Breast epithelium (tissue), 4 donors: ENCODE results near the gene BAG5. TPM values are rescaled to one million over a fixed set of nuclear protein-coding genes. Genes with fewer than 3 reads are reported as not detected.

Experiments
- DNase-seq, 2 donors: peaks; one replicate each; pipeline ENCODE4 v3.0.0-alpha.2; 2019; ENCODE audit warnings: low spot score in 2 of 2
- H3K27ac ChIP-seq, 2 donors: fragments of 200-600 bp; sonication (generic) in 1 of 2; one replicate each; pipeline ENCODE4 v1.5.1; 2016 to 2019; ENCODE audit warnings: mild to moderate bottlenecking in 1 of 2
- H3K27me3 ChIP-seq, 2 donors: fragments of 200-600 bp; sonication (generic) in 1 of 2; one replicate each; pipeline versions ENCODE4 v1.5.1 to v1.6.0; 2017 to 2019; ENCODE audit warnings: control low read depth in 1 of 2, mild to moderate bottlenecking in 1 of 2
- H3K36me3 ChIP-seq: fragments of 200-600 bp; one replicate; pipeline ENCODE4 v1.5.1; 2019
- H3K4me1 ChIP-seq, 2 donors: fragments of 200-600 bp; sonication (generic); one replicate each; pipeline ENCODE4 v1.5.1; 2016 to 2019; ENCODE audit warnings: control low read depth in 1 of 2
- H3K4me3 ChIP-seq, 3 donors: fragments of 200-600 bp; sonication (generic); 1 replicate in 2 of 3; 2 replicates in 1 of 3; pipeline ENCODE4 v1.5.1; 2016 to 2019; ENCODE audit warnings: mild to moderate bottlenecking in 3 of 3, moderate library complexity in 2 of 3
- H3K9me3 ChIP-seq, 2 donors: fragments of 200-600 bp; sonication (generic) in 1 of 2; one replicate each; pipeline ENCODE4 v1.5.1; 2016 to 2019; ENCODE audit warnings: control low read depth in 1 of 2
- POLR2A ChIP-seq: fragments of 450-650 bp; IDR thresholded peaks from one replicate; pipeline ENCODE4 v1.6.1; 2016; ENCODE audit warnings: antibody characterized with exemption, mild to moderate bottlenecking, moderate library complexity
- POLR2AphosphoS5 ChIP-seq, 3 donors: sonication (generic); formaldehyde crosslinking; IDR thresholded peaks; one replicate each; pipeline ENCODE4 v1.6.1; 2017; ENCODE audit warnings: antibody characterized with exemption in 3 of 3
- intact Hi-C: fragments of 100-400 bp; cut with DNase I; formaldehyde crosslinking; loops from one replicate; pipeline ENCODE4 v1.15.1; 2023; ENCODE audit warnings: low total_unique reads
- total RNA-seq, 3 donors: library from RNA; depleted of rRNA; stranded (reverse); fragments of >200 nt; gene quantifications; one replicate each; pipeline ENCODE4 v1.1.0, GENCODE V29; 2016
- TF ChIP-seq, protein P1 (sequence below), 3 donors: fragments of 450-650 bp; IDR thresholded peaks; one replicate each; pipeline ENCODE4 v1.5.1; 2016 to 2017; ENCODE audit warnings: antibody characterized with exemption in 3 of 3, mild to moderate bottlenecking in 3 of 3, moderate library complexity in 3 of 3

Gene BAG5
- total RNA-seq, 3 donors from 2014 or later, result 29.5 to 45.4 (median 38.5) TPM

GRCh38 chr14:103542605-103543088 is 19.8 kb downstream of the BAG5 start:
- intact Hi-C loops, result no loop called here

DNA sequence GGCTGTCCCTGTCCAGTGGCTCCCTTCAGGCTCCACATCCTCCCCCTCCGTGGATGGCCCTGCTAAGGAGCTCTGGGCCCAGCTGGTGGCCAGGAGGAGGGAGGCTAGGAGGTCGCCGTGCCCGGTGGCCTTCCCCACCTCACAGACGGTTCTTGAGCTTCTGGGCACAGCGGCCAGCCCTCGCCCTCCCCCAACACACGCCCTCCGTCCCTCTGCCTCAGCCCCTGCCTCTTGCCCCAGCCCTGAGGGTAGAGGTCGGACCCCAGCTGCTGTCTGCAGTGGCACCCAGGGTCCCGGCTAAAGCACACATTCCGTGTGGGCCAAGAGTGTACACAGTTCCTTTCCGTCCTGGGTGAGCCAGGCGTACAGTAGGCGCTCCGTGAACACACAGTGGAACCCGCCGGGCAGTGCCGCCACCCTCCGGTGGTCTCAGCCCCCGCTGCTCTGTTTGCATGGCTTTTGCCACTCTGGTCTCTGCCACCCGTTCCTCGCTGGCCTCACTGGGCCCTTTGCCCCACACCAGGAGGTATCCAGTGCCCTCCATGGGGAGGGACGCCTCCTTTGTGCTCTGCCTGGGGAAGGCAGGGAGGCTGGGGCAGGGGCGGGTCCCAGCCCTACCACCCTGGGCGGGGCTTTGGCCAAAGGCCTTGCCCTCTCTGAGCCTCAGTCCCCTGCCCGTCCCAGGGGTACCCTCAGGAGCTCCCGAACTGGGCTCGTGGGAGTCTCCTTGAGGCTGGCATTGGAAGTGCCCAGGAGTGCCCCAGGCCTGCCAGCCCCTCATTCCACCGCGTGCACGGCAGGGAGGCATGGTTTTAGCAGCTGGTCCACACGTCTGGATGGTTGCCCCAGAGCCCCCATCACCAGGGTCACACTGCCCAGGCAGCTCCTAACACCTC is 20.5 kb downstream of the BAG5 start:
- DNase-seq, result no peak

More at GRCh38 chr14:103542605-103543088, 19.8 kb downstream of the BAG5 start:
- Histone ChIP-seq H3K9me3 (no peaks in the 10 kb centered on the region), H3K27me3 (no peaks in the 10 kb centered on the region), H3K4me1 (peaks cover 36 to 39% of the 10 kb centered on the region in 2 donors), H3K36me3 (no peaks in the 10 kb centered on the region), H3K4me3 (peak overlapping the region in 1 of 3 donors; percentile 29), H3K27ac (peak overlapping the region; percentile 2 to 89)
- DNase-seq, result no peak
- TF ChIP-seq POLR2A (no peak), POLR2AphosphoS5 (IDR thresholded peaks at IDR 0.05) (no peak)
- TF ChIP-seq, protein P1, sequence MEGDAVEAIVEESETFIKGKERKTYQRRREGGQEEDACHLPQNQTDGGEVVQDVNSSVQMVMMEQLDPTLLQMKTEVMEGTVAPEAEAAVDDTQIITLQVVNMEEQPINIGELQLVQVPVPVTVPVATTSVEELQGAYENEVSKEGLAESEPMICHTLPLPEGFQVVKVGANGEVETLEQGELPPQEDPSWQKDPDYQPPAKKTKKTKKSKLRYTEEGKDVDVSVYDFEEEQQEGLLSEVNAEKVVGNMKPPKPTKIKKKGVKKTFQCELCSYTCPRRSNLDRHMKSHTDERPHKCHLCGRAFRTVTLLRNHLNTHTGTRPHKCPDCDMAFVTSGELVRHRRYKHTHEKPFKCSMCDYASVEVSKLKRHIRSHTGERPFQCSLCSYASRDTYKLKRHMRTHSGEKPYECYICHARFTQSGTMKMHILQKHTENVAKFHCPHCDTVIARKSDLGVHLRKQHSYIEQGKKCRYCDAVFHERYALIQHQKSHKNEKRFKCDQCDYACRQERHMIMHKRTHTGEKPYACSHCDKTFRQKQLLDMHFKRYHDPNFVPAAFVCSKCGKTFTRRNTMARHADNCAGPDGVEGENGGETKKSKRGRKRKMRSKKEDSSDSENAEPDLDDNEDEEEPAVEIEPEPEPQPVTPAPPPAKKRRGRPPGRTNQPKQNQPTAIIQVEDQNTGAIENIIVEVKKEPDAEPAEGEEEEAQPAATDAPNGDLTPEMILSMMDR (IDR thresholded peaks at IDR 0.05), result no peak

DNA sequence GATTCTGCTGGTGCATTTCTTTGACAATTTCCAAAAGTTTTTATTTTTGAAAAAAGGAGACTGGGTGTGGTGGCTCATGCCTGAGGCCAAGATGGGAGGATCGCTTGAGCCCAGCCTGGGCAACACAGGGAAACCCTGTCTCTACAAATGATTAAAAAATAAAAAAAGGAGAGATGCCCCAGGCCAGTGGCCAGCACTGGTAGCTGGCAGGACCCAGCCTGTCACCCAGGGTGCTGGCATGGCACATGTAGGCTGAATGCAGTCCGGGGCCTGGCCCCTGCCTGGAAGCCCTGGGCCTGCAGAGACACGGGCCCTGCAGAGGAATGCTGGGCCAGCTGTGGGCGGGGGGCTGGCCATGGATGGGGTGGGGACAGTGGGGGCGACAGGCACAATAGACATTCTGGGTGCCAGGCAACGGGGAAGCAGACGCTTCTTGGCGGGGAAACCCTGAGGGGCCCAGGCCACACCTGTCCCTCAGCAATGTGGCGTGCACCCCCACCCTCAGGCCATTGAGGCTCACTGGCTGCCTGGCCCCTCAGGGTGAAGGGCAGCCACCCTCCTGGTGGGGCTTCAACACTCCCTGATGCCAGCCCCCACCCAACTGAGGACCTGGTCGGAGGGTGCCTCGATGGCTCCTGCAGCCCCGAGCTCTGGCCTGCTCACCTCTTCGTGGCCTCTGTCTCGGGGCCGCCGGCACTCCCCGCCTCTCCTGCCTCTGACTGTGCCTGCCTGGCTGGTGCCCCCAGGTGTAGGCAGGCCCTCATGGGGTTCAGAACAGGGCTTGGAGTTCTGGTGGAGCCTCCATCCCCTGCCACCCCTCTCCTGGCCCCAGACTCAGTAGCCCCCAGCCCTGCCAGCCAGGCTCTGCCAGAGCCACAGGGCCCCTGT is 21.4 kb downstream of the BAG5 start:
- Histone ChIP-seq H3K27me3 (no peaks in the 10 kb centered on the region), H3K36me3 (no peaks in the 10 kb centered on the region), H3K9me3 (no peaks in the 10 kb centered on the region), H3K27ac (peak overlapping the region; percentile 74 to 89), H3K4me3 (no peak overlapping the region), H3K4me1 (peaks cover 36 to 39% of the 10 kb centered on the region in 2 donors)
- no peak for TF ChIP-seq POLR2AphosphoS5 (IDR thresholded peaks at IDR 0.05)
- TF ChIP-seq, protein P1 (IDR thresholded peaks at IDR 0.05), result no peak
- no peak for TF ChIP-seq POLR2A
- intact Hi-C loops, result no loop called here
- DNase-seq, result peak in 1 of 2 donors; percentile 59

More for the DNA sequence above, 20.5 kb downstream of the BAG5 start:
- Histone ChIP-seq H3K27me3 (no peaks in the 10 kb centered on the region), H3K4me1 (peaks cover 36 to 39% of the 10 kb centered on the region in 2 donors), H3K9me3 (no peaks in the 10 kb centered on the region), H3K4me3 (peak overlapping the region in 1 of 3 donors; percentile 29), H3K36me3 (no peaks in the 10 kb centered on the region), H3K27ac (peak overlapping the region; percentile 74 to 89)
- TF ChIP-seq POLR2AphosphoS5 (IDR thresholded peaks at IDR 0.05) (no peak), POLR2A (no peak)
- TF ChIP-seq, protein P1 (IDR thresholded peaks at IDR 0.05), result no peak
- intact Hi-C loops, result no loop called here

DNA sequence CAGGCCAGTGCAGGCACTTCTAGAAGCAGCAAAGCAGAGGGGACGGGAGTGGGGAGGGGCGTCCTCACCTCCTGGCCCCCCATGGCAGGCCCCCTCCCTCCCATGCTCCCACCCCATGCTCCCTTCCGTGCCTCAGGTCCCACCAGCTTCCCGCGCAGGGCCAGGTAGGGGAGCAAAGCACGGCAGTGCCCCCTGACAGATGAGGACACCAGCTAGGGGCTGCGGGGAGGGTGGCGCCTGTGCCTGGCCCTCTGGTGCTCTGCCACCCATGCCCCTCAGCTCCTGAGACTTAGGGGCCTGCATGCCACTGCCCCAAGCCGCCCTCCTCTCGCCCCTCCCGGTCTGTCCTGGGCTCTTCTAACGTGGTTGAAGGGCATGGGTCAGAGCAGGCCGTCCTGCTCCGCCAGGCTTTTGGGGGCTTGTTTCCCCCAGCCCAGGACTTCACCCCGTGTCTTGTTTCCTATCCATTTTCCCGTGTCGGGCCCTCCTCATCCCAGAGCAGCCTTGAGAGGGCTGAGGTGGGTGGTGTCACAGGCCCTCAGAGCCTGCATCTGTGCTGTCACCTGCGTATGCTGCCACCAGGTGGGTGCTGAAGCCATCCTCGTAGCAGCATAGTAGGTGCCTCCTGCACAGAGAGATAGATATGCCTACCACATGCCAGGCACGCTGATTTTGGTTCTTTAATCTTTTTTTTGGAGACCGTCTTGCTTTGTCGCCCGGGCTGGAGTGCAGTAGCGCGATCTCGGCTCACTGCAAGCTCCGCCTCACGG is 23.2 kb downstream of the BAG5 start:
- intact Hi-C loops, result no loop called here
- no peaks in the 10 kb centered on the region for H3K36me3 ChIP-seq
- DNase-seq, result no peak
- peak overlapping the region in 1 of 2 donors; percentile 58 for H3K27ac ChIP-seq
- TF ChIP-seq, protein P1 (IDR thresholded peaks at IDR 0.05), result no peak
- TF ChIP-seq POLR2AphosphoS5 (IDR thresholded peaks at IDR 0.05), result no peak
- TF ChIP-seq POLR2A, result no peak
- peaks cover 30 to 39% of the 10 kb centered on the region in 2 donors for H3K4me1 ChIP-seq
- no peaks in the 10 kb centered on the region for H3K27me3 ChIP-seq
- H3K4me3 ChIP-seq, result no peak overlapping the region
- no peaks in the 10 kb centered on the region for H3K9me3 ChIP-seq
